Natural killer cell (primary cell): ENCODE data around the gene SULF2. TPM values are rescaled to one million over a fixed set of nuclear protein-coding genes. Genes with fewer than 3 reads are reported as not detected.

Experiments
- ATAC-seq, 3 donors: fragments of 150-1000 bp in 2 of 3; fragments of 200-7000 bp in 1 of 3; cut with Tn5 transposase; 1 replicate in 1 of 3; 2 replicates in 2 of 3; pipeline ENCODE4 v1.10.0; 2021; ENCODE audit warnings: mild to moderate bottlenecking in 2 of 3, moderate library complexity in 2 of 3
- DNase-seq, 2 donors: peaks; one replicate each; pipeline versions ENCODE4 v3.0.0 to v3.0.0-alpha.2; 2013 to 2021; ENCODE audit warnings: mixed read lengths in 1 of 2
- H3K27ac ChIP-seq: one replicate; pipeline ENCODE4 v1.5.1; 2013; ENCODE audit warnings: mild to moderate bottlenecking, low read length
- H3K27me3 ChIP-seq: one replicate; pipeline ENCODE4 v1.6.1; 2013; ENCODE audit warnings: low read length; ENCODE audit not compliant: control insufficient read depth, insufficient read depth
- H3K36me3 ChIP-seq: one replicate; pipeline ENCODE4 v1.6.1; 2013; ENCODE audit warnings: low read length; ENCODE audit not compliant: control insufficient read depth, insufficient read depth
- H3K4me1 ChIP-seq: one replicate; pipeline ENCODE4 v1.6.1; 2013; ENCODE audit warnings: low read length; ENCODE audit not compliant: control insufficient read depth, insufficient read depth
- H3K4me3 ChIP-seq: one replicate; pipeline ENCODE4 v1.5.1; 2013; ENCODE audit warnings: low read length
- H3K9me3 ChIP-seq: one replicate; pipeline ENCODE4 v1.6.1; 2013; ENCODE audit warnings: low read length; ENCODE audit not compliant: control insufficient read depth, insufficient read depth
- H3K27ac Mint-ChIP-seq, 2 donors: one replicate each; pipeline ENCODE4 v1.8.0; 2022; ENCODE audit warnings: mild to moderate bottlenecking in 2 of 2, mixed read lengths in 2 of 2, moderate library complexity in 1 of 2
- H3K27me3 Mint-ChIP-seq, 2 donors: one replicate each; pipeline ENCODE4 v1.8.0; 2022; ENCODE audit warnings: low read depth in 2 of 2, mixed read lengths in 2 of 2
- H3K36me3 Mint-ChIP-seq: one replicate; pipeline ENCODE4 v1.8.0; 2022; ENCODE audit warnings: mixed read lengths
- H3K4me1 Mint-ChIP-seq, 2 donors: one replicate each; pipeline ENCODE4 v1.8.0; 2022; ENCODE audit warnings: mixed read lengths in 2 of 2
- H3K4me3 Mint-ChIP-seq: one replicate; pipeline ENCODE4 v1.8.0; 2022; ENCODE audit warnings: mild to moderate bottlenecking, moderate library complexity, mixed read lengths
- H3K9me3 Mint-ChIP-seq, 2 donors: one replicate each; pipeline ENCODE4 v1.8.0; 2022; ENCODE audit warnings: mixed read lengths in 2 of 2
- WGBS: methylation state at CpG from one replicate; pipeline ENCODE4 v1.1.7; 2013; ENCODE audit warnings: missing lambda C conversion rate; ENCODE audit not compliant: insufficient coverage; 5-methylcytosine and 5-hydroxymethylcytosine counted together
- intact Hi-C: fragments of 100-400 bp; cut with micrococcal nuclease; formaldehyde crosslinking; loops from one replicate; pipeline ENCODE4 v1.14.2; 2022
- total RNA-seq, 4 donors: library from RNA; stranded (reverse); fragments of 120-200 nt in 1 of 4; gene quantifications; one replicate each; pipeline versions ENCODE4 v1.2.3 to v1.2.4, GENCODE V29; 2013 to 2022
- TF ChIP-seq, protein P1 (sequence below): fragments of 200-600 bp; IDR thresholded peaks from one replicate; pipeline ENCODE4 v1.8.0; 2022; ENCODE audit warnings: antibody characterized with exemption

SULF2 gene
- total RNA-seq, 3 donors from 2014 or later (not counting 1 experiment from before 2014, with no cell fraction given): 8.1 to 48.7 (median 12.3) TPM

- no peaks in the 10 kb centered on the region for H3K9me3 ChIP-seq
- Mint-ChIP-seq H3K4me3 (no peak overlapping the region), H3K9me3 (no peaks in the 10 kb centered on the region), H3K36me3 (no peaks in the 10 kb centered on the region), H3K27ac (no peak overlapping the region), H3K27me3 (peaks cover 0 to 6% of the 10 kb centered on the region in 2 donors), H3K4me1 (no peaks in the 10 kb centered on the region)
- TF ChIP-seq, protein P1, sequence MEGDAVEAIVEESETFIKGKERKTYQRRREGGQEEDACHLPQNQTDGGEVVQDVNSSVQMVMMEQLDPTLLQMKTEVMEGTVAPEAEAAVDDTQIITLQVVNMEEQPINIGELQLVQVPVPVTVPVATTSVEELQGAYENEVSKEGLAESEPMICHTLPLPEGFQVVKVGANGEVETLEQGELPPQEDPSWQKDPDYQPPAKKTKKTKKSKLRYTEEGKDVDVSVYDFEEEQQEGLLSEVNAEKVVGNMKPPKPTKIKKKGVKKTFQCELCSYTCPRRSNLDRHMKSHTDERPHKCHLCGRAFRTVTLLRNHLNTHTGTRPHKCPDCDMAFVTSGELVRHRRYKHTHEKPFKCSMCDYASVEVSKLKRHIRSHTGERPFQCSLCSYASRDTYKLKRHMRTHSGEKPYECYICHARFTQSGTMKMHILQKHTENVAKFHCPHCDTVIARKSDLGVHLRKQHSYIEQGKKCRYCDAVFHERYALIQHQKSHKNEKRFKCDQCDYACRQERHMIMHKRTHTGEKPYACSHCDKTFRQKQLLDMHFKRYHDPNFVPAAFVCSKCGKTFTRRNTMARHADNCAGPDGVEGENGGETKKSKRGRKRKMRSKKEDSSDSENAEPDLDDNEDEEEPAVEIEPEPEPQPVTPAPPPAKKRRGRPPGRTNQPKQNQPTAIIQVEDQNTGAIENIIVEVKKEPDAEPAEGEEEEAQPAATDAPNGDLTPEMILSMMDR: no peak
- H3K4me3 ChIP-seq: no peak overlapping the region
- intact Hi-C loops: no loop called here
- DNase-seq (no peak), ATAC-seq (no peak)
- no peaks in the 10 kb centered on the region for H3K27me3 ChIP-seq
- H3K36me3 ChIP-seq: no peaks in the 10 kb centered on the region
- H3K27ac ChIP-seq: no peak overlapping the region
- H3K4me1 ChIP-seq: no peaks in the 10 kb centered on the region
- 87% methylated on average over 7 of the region's 7 CpGs for WGBS
Measured at GRCh38 chr20:47700327-47700726, 85.0 kb downstream of the SULF2 start.

DNA sequence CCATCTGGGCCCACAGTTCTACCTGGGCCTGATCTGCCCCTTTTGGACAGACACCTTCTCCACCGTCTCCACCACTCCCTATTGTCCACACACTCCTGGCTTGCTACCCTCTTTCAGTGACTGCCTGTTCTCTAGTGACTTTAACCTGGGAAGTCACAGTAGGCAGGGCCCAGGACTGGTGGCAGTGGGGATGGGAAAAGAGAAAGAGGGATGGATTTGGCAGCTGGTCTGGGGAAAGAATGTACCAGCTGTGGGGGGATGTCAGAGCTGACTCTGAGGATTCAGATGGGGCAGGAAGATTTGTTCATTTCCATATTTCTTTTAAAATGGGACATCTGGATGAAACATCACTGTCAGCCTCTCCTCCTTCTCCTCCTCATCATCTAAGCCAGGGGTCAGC, 85.5 kb downstream of the SULF2 start:
- Mint-ChIP-seq H3K9me3 (no peaks in the 10 kb centered on the region), H3K27ac (no peak overlapping the region), H3K27me3 (peaks cover 0 to 6% of the 10 kb centered on the region in 2 donors), H3K4me1 (no peaks in the 10 kb centered on the region), H3K36me3 (no peaks in the 10 kb centered on the region), H3K4me3 (no peak overlapping the region)
- no peak overlapping the region for H3K27ac ChIP-seq
- ATAC-seq: no peak
- DNase-seq: no peak
- H3K36me3 ChIP-seq: no peaks in the 10 kb centered on the region
- H3K9me3 ChIP-seq: no peaks in the 10 kb centered on the region
- H3K27me3 ChIP-seq: no peaks in the 10 kb centered on the region
- 87% methylated on average over 1 of the region's 1 CpG for WGBS
- TF ChIP-seq, protein P1: no peak
- intact Hi-C loops: no loop called here
- no peaks in the 10 kb centered on the region for H3K4me1 ChIP-seq
- no peak overlapping the region for H3K4me3 ChIP-seq

- Mint-ChIP-seq H3K4me3 (no peak overlapping the region), H3K9me3 (no peaks in the 10 kb centered on the region), H3K4me1 (no peaks in the 10 kb centered on the region), H3K27me3 (peaks cover 0 to 6% of the 10 kb centered on the region in 2 donors), H3K27ac (no peak overlapping the region), H3K36me3 (no peaks in the 10 kb centered on the region)
- ATAC-seq (no peak), DNase-seq (no peak)
- Histone ChIP-seq H3K27me3 (no peaks in the 10 kb centered on the region), H3K36me3 (no peaks in the 10 kb centered on the region), H3K9me3 (no peaks in the 10 kb centered on the region), H3K27ac (no peak overlapping the region), H3K4me1 (no peaks in the 10 kb centered on the region), H3K4me3 (no peak overlapping the region)
- intact Hi-C loops: no loop called here
- TF ChIP-seq, protein P1: no peak
- 90% methylated on average over 6 of the region's 6 CpGs for WGBS
Measured at GRCh38 chr20:47698142-47698541, 87.1 kb downstream of the SULF2 start.

GRCh38 chr20:47696856-47697255, 88.4 kb downstream of the SULF2 start:
- WGBS: 92% methylated on average over 11 of the region's 11 CpGs
- TF ChIP-seq, protein P1: no peak
- Histone ChIP-seq H3K27me3 (no peaks in the 10 kb centered on the region), H3K9me3 (no peaks in the 10 kb centered on the region), H3K27ac (no peak overlapping the region), H3K36me3 (no peaks in the 10 kb centered on the region), H3K4me1 (no peaks in the 10 kb centered on the region), H3K4me3 (no peak overlapping the region)
- Mint-ChIP-seq H3K36me3 (no peaks in the 10 kb centered on the region), H3K9me3 (no peaks in the 10 kb centered on the region), H3K4me3 (no peak overlapping the region), H3K4me1 (no peaks in the 10 kb centered on the region), H3K27me3 (peaks cover 3 to 11% of the 10 kb centered on the region in 2 donors), H3K27ac (no peak overlapping the region)
- ATAC-seq (no peak), DNase-seq (no peak)
- intact Hi-C loops: no loop called here
